Keratinocyte (primary cell): ENCODE results near the gene CTDSP2.

Source experiments
- CTCF ChIP-seq, 3 experiments: IDR thresholded peaks in 1 of 3; conservative IDR thresholded peaks in 1 of 3; optimal IDR thresholded peaks in 1 of 3; 2 replicates in 2 of 3; 3 replicates in 1 of 3; pipeline versions ENCODE3 to v1.5.1; 2011; ENCODE audit warnings: low read length in 3 of 3, mild to moderate bottlenecking in 3 of 3, moderate library complexity in 2 of 3, control low read depth in 1 of 3, inconsistent platforms in 1 of 3; ENCODE audit not compliant: insufficient read depth in 2 of 3; ENCODE audit errors: extremely low read depth in 1 of 3
- EZH2 ChIP-seq: IDR thresholded peaks from one replicate; pipeline ENCODE4 v1.6.1; 2012; ENCODE audit warnings: inconsistent platforms, mild to moderate bottlenecking, low read length, moderate library complexity

DNA sequence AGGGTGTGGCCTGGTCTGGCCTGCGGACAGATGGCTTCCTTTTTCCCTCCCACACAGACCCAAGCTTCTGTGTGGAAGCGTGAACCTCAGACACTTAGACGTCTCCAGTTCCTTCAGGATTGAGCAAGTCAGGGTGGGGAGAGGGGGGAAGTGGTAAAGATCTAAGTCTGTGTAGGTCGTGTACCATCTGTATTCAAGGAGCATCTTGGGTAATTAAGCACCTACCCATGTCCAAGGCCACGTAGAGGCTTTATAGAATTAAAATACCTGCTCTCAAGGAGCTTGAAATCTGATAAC is 29.7 kb downstream of the CTDSP2 start:
- TF ChIP-seq CTCF (optimal IDR thresholded peaks at IDR 0.05 in 1 of 3, IDR thresholded peaks at IDR 0.05 in 1 of 3, conservative IDR thresholded peaks at IDR 0.05 in 1 of 3; ENCODE audit: extremely low read depth in 1 of 3, insufficient read depth in 2 of 3, low read length in 3 of 3): no peak
- TF ChIP-seq EZH2: no peak
